Measurements from ENCODE around the gene PSEN1.

- no peak for TF ChIP-seq CTCF (IDR thresholded peaks at IDR 0.05 in 8 of 11, conservative IDR thresholded peaks at IDR 0.05 in 3 of 11)
- no peak for TF ChIP-seq POLR2A (IDR thresholded peaks at IDR 0.05)
- no peak for TF ChIP-seq POLR2AphosphoS5 (IDR thresholded peaks at IDR 0.05)
Observed at GRCh38 chr14:73258845-73259611, 122.7 kb downstream of the PSEN1 start.
